Gastroesophageal sphincter (tissue), 4 donors: ENCODE data around the gene LIF. TPM values are rescaled to one million over a fixed set of nuclear protein-coding genes. Genes with fewer than 3 reads are reported as not detected.
A peak's percentile ranks its signal among the peaks of the same experiment; 100 is the strongest.
"Not testable (repeated sequence)": the region's sequence is repeated elsewhere in the genome, so short reads cannot be mapped to it uniquely, and the experiment has no call there.

ENCODE experiments used
- ATAC-seq: fragments of 150-250 bp; one replicate; pipeline ENCODE4 v1.9.1; 2016; ENCODE audit warnings: mild to moderate bottlenecking, moderate library complexity
- H3K27ac ChIP-seq, 4 donors: fragments of 200-600 bp; sonication (generic) in 3 of 4; 1 replicate in 3 of 4; 2 replicates in 1 of 4; pipeline ENCODE4 v1.5.1; 2016 to 2019
- H3K27me3 ChIP-seq: fragments of 200-600 bp; sonication (generic); one replicate; pipeline ENCODE4 v1.5.1; 2019
- H3K36me3 ChIP-seq, 2 donors: fragments of 200-600 bp; sonication (generic); one replicate each; pipeline ENCODE4 v1.5.1; 2019; ENCODE audit warnings: control low read depth in 1 of 2
- H3K4me1 ChIP-seq, 3 donors: fragments of 200-600 bp; sonication (generic); 1 replicate in 2 of 3; 2 replicates in 1 of 3; pipeline ENCODE4 v1.5.1; 2016 to 2019; ENCODE audit warnings: control low read depth in 2 of 3
- H3K4me3 ChIP-seq, 2 donors: fragments of 200-600 bp; sonication (generic); one replicate each; pipeline ENCODE4 v1.5.1; 2019; ENCODE audit warnings: mild to moderate bottlenecking in 1 of 2, moderate library complexity in 1 of 2
- H3K9me3 ChIP-seq, 3 donors: fragments of 200-600 bp; sonication (generic); one replicate each; pipeline ENCODE4 v1.5.1; 2017 to 2019; ENCODE audit warnings: control low read depth in 2 of 3
- CTCF ChIP-seq, 4 experiments: fragments of 200-600 bp in 2 of 4; fragments of 450-650 bp in 2 of 4; sonication (generic) in 1 of 4; IDR thresholded peaks; one replicate each; pipeline ENCODE4 v1.5.1; 2017 to 2019; ENCODE audit warnings: antibody characterized with exemption in 4 of 4, mild to moderate bottlenecking in 2 of 4, moderate library complexity in 2 of 4
- EP300 ChIP-seq: sonication (generic); formaldehyde crosslinking; IDR thresholded peaks from one replicate; pipeline ENCODE4 v1.6.1; 2017; ENCODE audit warnings: antibody characterized with exemption, mild to moderate bottlenecking
- POLR2A ChIP-seq, 2 donors: fragments of 450-650 bp; IDR thresholded peaks; one replicate each; pipeline ENCODE4 v1.6.1; 2017; ENCODE audit warnings: antibody characterized with exemption in 2 of 2, mild to moderate bottlenecking in 2 of 2, moderate library complexity in 1 of 2
- POLR2AphosphoS5 ChIP-seq: sonication (generic); formaldehyde crosslinking; IDR thresholded peaks from one replicate; pipeline ENCODE4 v1.6.1; 2017; ENCODE audit warnings: antibody characterized with exemption
- WGBS, 2 donors: methylation state at CpG; one replicate each; pipeline ENCODE4 v1.1.5; 2018; ENCODE audit warnings: low coverage in 1 of 2; 5-methylcytosine and 5-hydroxymethylcytosine counted together
- total RNA-seq, 4 donors: library from RNA; depleted of rRNA; stranded (reverse); fragments of >200 nt; gene quantifications; one replicate each; pipeline ENCODE4 v1.1.0, GENCODE V29; 2016

The LIF gene
- total RNA-seq, 4 donors from 2014 or later, result 0.58 to 15.8 (median 0.59) TPM; not detected in 1

DNA sequence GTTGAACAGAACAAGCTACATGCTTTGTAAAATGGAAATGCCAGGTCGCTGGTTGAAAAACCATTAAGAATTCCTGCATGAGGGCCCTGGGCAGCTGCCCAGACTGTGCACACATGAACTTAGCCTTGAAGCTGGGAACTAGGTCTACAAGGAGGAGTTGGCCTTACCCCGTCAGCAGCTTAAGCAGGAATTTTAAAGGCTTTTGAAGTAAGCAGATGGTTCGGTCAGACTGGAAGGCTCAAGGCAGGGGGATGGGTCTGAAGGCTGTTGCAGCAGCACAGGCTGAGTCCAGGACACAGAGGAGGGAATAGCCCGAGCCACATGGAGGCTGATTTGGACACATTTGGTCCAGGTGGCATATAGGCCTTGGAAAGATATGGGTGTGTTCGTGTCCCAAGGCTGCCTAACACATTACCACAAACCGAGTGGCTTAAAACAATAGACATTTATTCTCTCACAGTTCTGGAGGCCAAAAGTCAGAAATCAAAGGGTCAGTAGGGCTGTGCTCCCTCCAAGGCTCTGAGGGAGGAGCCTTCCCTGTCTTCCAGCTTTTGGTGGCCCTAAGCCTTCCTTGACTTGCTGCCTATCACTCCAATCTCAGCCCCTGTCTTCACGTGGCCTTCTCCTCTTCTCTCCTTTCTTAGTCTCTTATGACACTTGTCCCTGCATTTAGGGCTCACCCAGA, 11.6 kb downstream of the LIF start:
- Histone ChIP-seq H3K4me1 (peaks cover 0 to 18% (median 5%) of the 10 kb centered on the region in 3 donors), H3K9me3 (no peaks in the 10 kb centered on the region), H3K36me3 (no peaks in the 10 kb centered on the region), H3K4me3 (no peak overlapping the region), H3K27me3 (peaks cover 15% of the 10 kb centered on the region), H3K27ac (peak overlapping the region in 2 of 4 donors; percentile 15 to 29)
- ATAC-seq, result peak; percentile 58
- no peak for TF ChIP-seq EP300
- TF ChIP-seq POLR2AphosphoS5, result peak; percentile 51
- WGBS, 2 donors, result 34 to 69% methylated on average over 3 of the region's 7 CpGs

DNA sequence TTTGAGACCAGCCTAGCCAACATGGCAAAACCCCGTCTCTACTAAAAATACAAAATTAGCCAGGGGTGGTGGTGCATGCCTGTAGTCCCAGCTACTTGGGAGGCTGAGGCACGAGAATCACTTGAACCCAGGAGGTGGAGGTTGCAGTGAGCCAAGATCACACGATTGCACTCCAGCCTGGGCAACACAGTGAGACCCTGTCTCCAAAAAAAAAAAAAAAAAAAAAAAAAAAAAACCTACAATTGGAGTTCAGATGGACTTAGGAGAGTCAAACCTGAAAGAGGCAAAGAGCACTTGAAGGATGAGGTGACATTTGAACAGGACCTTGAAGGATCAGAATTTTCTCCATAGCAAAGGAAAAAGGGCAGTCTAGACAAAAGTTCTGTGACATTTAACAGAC, 12.2 kb downstream of the LIF start:
- H3K9me3 ChIP-seq, H3K36me3 ChIP-seq, H3K4me3 ChIP-seq, ATAC-seq: not testable (repeated sequence)
- 100% methylated on average over 1 of the region's 3 CpGs for WGBS, 2 donors
- Histone ChIP-seq H3K27ac (peak overlapping the region in 1 of 4 donors; percentile 29), H3K27me3 (peaks cover 18% of the 10 kb centered on the region), H3K4me1 (peaks cover 0 to 18% (median 5%) of the 10 kb centered on the region in 3 donors)

GRCh38 chr22:30233582-30233981, 13.0 kb downstream of the LIF start:
- Histone ChIP-seq H3K36me3 (no peaks in the 10 kb centered on the region), H3K4me3 (no peak overlapping the region), H3K27me3 (peaks cover 24% of the 10 kb centered on the region), H3K9me3 (no peaks in the 10 kb centered on the region), H3K27ac (no peak overlapping the region), H3K4me1 (peaks cover 0 to 18% (median 5%) of the 10 kb centered on the region in 3 donors)
- TF ChIP-seq POLR2A (IDR thresholded peaks at IDR 0.05) (no peak), EP300 (no peak), POLR2AphosphoS5 (no peak), CTCF (IDR thresholded peaks at IDR 0.05) (no peak)
- WGBS, 2 donors, result 76 to 89% methylated on average over 3 of the region's 6 CpGs
- no peak for ATAC-seq

DNA sequence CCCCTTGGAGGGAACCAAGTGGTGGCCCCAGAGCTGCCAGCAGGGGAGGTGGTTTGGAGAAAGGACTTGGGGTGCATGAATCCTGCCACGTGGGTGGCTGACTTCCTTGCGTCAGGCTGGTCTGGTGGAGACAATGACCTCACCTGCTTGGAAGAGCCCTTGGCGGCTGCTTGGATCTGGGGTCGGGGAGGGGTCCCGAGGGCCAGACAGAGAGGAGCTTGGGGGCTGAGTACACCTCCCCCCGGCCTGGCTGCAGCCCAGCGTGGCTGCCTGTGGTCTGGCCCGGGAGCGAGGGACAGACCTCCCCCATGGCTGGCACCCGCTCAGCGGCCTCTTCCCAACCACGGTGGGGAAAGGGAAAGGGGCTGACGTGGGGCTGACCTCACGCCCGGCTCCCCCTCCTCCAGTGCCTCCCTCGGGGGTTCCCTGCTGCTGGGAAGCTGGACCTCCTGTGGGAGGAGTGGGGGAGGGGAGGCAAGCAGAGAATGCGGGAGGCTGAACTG, 13.8 kb downstream of the LIF start:
- no peak for ATAC-seq
- 37% methylated on average over 2 of the region's 17 CpGs; no CpG with 5 or more reads in 1 of the 2 donors for WGBS, 2 donors
- TF ChIP-seq POLR2AphosphoS5 (no peak), CTCF (IDR thresholded peaks at IDR 0.05) (no peak), EP300 (no peak), POLR2A (IDR thresholded peaks at IDR 0.05) (no peak)
- Histone ChIP-seq H3K36me3 (no peaks in the 10 kb centered on the region), H3K4me3 (no peak overlapping the region), H3K27me3 (peaks cover 24% of the 10 kb centered on the region), H3K27ac (no peak overlapping the region), H3K9me3 (no peaks in the 10 kb centered on the region), H3K4me1 (peaks cover 0 to 18% (median 5%) of the 10 kb centered on the region in 3 donors)

DNA sequence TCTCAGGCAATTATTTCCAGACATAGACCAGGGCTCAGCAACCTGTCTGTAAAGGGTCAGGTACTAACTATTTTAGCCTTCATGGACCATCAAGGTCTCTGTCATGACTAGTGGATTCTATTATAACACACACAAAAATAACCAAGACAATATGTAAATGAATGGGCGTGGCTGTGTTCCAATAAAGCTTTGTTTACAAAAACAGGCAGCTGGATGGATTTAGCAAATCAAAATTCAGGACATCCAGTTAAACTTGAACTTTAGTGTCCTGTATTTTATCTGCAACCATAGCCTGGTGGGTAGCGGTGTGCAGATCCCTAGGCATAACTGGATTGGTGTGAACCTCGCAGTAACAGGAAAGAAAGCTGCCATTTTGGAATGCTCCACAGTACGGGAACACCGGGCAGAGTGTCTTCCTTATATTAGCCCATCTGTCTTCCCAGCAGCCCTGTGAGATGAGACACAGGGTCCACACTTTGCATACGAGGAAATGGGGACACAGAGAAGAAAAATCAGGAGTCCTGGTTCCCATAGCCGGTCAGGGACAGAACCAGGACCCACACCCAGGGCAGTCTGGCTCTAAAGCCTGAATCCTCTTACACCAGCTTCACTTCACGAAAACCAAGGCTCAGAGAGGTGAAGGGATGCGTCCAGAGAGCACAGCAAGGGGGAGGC, 15.6 kb downstream of the LIF start:
- Histone ChIP-seq H3K4me1 (peaks cover 0 to 15% (median 3%) of the 10 kb centered on the region in 3 donors), H3K27me3 (peaks cover 24% of the 10 kb centered on the region), H3K36me3 (no peaks in the 10 kb centered on the region), H3K9me3 (no peaks in the 10 kb centered on the region), H3K4me3 (no peak overlapping the region), H3K27ac (no peak overlapping the region)
- no peak for TF ChIP-seq CTCF (IDR thresholded peaks at IDR 0.05)
- TF ChIP-seq POLR2AphosphoS5, result no peak
- no peak for TF ChIP-seq EP300
- no peak for TF ChIP-seq POLR2A (IDR thresholded peaks at IDR 0.05)
- ATAC-seq, result no peak
- 80% methylated on average over 6 to 9 of the region's 9 CpGs for WGBS, 2 donors
